Keratinocyte (primary cell): ENCODE data around the gene SLC7A7.

ENCODE experiments used
- EZH2 ChIP-seq: IDR thresholded peaks from one replicate; pipeline ENCODE4 v1.6.1; 2012; ENCODE audit warnings: inconsistent platforms, mild to moderate bottlenecking, low read length, moderate library complexity
- TF ChIP-seq, protein P1 (sequence below), 3 experiments: IDR thresholded peaks in 1 of 3; conservative IDR thresholded peaks in 1 of 3; optimal IDR thresholded peaks in 1 of 3; 2 replicates in 2 of 3; 3 replicates in 1 of 3; pipeline versions ENCODE3 to v1.5.1; 2011; ENCODE audit warnings: low read length in 3 of 3, mild to moderate bottlenecking in 3 of 3, moderate library complexity in 2 of 3, control low read depth in 1 of 3, inconsistent platforms in 1 of 3; ENCODE audit not compliant: insufficient read depth in 2 of 3; ENCODE audit errors: extremely low read depth in 1 of 3

DNA sequence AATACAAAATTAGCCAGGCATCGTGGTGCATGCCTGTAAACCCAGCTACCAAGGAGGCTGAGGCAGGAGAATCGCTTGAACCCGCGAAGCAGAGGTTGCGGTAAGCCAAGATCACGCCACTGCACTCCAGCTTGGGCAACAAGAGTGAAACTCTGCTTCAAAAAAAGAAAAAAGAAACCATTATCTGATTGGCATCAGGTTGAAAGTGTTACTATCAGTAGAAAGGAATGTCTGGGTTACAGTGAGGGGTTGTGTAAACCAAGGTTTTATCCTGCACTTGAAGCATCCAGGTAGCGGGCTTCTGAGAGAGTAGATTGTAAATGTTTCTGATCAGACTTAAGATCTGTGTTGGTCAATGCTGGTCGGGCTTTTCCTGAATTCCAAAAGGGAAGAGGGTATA is 62.8 kb downstream of the SLC7A7 start:
- TF ChIP-seq, protein P1, sequence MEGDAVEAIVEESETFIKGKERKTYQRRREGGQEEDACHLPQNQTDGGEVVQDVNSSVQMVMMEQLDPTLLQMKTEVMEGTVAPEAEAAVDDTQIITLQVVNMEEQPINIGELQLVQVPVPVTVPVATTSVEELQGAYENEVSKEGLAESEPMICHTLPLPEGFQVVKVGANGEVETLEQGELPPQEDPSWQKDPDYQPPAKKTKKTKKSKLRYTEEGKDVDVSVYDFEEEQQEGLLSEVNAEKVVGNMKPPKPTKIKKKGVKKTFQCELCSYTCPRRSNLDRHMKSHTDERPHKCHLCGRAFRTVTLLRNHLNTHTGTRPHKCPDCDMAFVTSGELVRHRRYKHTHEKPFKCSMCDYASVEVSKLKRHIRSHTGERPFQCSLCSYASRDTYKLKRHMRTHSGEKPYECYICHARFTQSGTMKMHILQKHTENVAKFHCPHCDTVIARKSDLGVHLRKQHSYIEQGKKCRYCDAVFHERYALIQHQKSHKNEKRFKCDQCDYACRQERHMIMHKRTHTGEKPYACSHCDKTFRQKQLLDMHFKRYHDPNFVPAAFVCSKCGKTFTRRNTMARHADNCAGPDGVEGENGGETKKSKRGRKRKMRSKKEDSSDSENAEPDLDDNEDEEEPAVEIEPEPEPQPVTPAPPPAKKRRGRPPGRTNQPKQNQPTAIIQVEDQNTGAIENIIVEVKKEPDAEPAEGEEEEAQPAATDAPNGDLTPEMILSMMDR (optimal IDR thresholded peaks at IDR 0.05 in 1 of 3, IDR thresholded peaks at IDR 0.05 in 1 of 3, conservative IDR thresholded peaks at IDR 0.05 in 1 of 3; ENCODE audit: extremely low read depth in 1 of 3, insufficient read depth in 2 of 3, low read length in 3 of 3): no peak
- no peak for TF ChIP-seq EZH2
